Left renal pelvis (tissue), 4 donors: ENCODE data around the gene RFC5. TPM values are rescaled to one million over a fixed set of nuclear protein-coding genes. Genes with fewer than 3 reads are reported as not detected.
A peak's percentile ranks its signal among the peaks of the same experiment; 100 is the strongest.

Experiments
- DNase-seq, 4 donors: peaks; one replicate each; pipeline ENCODE4 v3.0.0-alpha.2; 2013; ENCODE audit warnings: low read depth in 4 of 4, low spot score in 3 of 4
- polyA plus RNA-seq, 4 donors: library from polyadenylated mRNA; unstranded; fragments of 120-200 nt; gene quantifications; one replicate each; pipeline ENCODE4 v1.2.1, GENCODE V29; 2013; ENCODE audit not compliant: insufficient read length in 4 of 4

RFC5 gene
- polyA plus RNA-seq, 4 donors = 29.3 to 41.4 (median 37.7) TPM

GRCh38 chr12:118046430-118046829 lies 29.9 kb downstream of the RFC5 start:
- no peak for DNase-seq

- DNase-seq = no peak
Observed at GRCh38 chr12:118050972-118051910, 34.7 kb downstream of the RFC5 start.

- DNase-seq = no peak
Observed at GRCh38 chr12:118052324-118053070, 36.0 kb downstream of the RFC5 start.

GRCh38 chr12:118053071-118053985 lies 36.8 kb downstream of the RFC5 start:
- DNase-seq = no peak

GRCh38 chr12:118055144-118055557 lies 38.6 kb downstream of the RFC5 start:
- DNase-seq = no peak

- DNase-seq = no peak
Observed at GRCh38 chr12:118055865-118056773, 39.6 kb downstream of the RFC5 start.

GRCh38 chr12:118058227-118058626 lies 41.7 kb downstream of the RFC5 start:
- DNase-seq = no peak

GRCh38 chr12:118058881-118059280 lies 42.4 kb downstream of the RFC5 start:
- DNase-seq = no peak

GRCh38 chr12:118059341-118060191 lies 43.1 kb downstream of the RFC5 start:
- no peak for DNase-seq

GRCh38 chr12:118060301-118061010 lies 44.0 kb downstream of the RFC5 start:
- no peak for DNase-seq

- peak in 1 of 4 donors; percentile 31 for DNase-seq
Observed at GRCh38 chr12:118061011-118061872, 44.7 kb downstream of the RFC5 start, which contains the start of gene WSB2. Gene WSB2, minus strand, starts transcription at chr12:118061179. Its CDS starts 131 bp downstream, at chr12:118061048.

GRCh38 chr12:118061873-118062843 lies 45.7 kb downstream of the RFC5 start:
- peak in 1 of 4 donors; percentile 39 for DNase-seq

GRCh38 chr12:118063576-118064391 lies 47.3 kb downstream of the RFC5 start:
- DNase-seq = no peak

- DNase-seq = no peak
Observed at GRCh38 chr12:118064608-118065007, 48.1 kb downstream of the RFC5 start.

- DNase-seq = no peak
Observed at GRCh38 chr12:118065380-118065779, 48.9 kb downstream of the RFC5 start.
